Measurements from ENCODE around the gene NR1I2.

- TF ChIP-seq, protein P1, sequence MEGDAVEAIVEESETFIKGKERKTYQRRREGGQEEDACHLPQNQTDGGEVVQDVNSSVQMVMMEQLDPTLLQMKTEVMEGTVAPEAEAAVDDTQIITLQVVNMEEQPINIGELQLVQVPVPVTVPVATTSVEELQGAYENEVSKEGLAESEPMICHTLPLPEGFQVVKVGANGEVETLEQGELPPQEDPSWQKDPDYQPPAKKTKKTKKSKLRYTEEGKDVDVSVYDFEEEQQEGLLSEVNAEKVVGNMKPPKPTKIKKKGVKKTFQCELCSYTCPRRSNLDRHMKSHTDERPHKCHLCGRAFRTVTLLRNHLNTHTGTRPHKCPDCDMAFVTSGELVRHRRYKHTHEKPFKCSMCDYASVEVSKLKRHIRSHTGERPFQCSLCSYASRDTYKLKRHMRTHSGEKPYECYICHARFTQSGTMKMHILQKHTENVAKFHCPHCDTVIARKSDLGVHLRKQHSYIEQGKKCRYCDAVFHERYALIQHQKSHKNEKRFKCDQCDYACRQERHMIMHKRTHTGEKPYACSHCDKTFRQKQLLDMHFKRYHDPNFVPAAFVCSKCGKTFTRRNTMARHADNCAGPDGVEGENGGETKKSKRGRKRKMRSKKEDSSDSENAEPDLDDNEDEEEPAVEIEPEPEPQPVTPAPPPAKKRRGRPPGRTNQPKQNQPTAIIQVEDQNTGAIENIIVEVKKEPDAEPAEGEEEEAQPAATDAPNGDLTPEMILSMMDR (IDR thresholded peaks at IDR 0.05) = no peak
- no peak for TF ChIP-seq EZH2phosphoT487 (IDR thresholded peaks at IDR 0.05)
These were observed 48.1 kb upstream of the NR1I2 start for GRCh38 chr3:119733812-119734211.
